HG03457 (cell line): Measurements from ENCODE around the gene RAB33A.
"Not testable (repeated sequence)": the region's sequence is repeated elsewhere in the genome, so short reads cannot be mapped to it uniquely, and the experiment has no call there.

Experiments
- ATAC-seq: cut with Tn5 transposase; IDR thresholded peaks from one replicate; pipeline ENCODE4 v1.9.1; 2021; ENCODE audit warnings: moderate number of reproducible peaks; ENCODE audit not compliant: unreplicated experiment

RAB33A gene

DNA sequence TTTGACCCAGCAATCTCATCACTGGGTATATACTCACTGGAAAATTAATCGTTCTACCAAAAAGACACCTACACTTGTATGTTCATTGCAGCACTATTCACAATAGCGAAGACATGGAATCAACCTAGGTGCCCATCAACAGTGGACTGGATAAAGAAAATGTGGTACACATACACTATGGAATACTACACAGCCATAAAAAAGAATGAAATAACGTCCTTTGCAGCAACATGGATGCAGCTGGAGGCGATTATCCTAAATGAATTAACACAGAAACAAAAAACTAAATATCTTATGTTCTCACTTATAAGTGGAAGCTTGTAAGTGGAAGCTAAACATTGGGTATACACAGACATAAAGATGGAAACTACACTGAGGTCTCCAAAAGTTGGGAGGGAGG lies 59.4 kb downstream of the RAB33A start:
- ATAC-seq: not testable (repeated sequence)
